ENCODE results near the gene DLGAP3.

DNA sequence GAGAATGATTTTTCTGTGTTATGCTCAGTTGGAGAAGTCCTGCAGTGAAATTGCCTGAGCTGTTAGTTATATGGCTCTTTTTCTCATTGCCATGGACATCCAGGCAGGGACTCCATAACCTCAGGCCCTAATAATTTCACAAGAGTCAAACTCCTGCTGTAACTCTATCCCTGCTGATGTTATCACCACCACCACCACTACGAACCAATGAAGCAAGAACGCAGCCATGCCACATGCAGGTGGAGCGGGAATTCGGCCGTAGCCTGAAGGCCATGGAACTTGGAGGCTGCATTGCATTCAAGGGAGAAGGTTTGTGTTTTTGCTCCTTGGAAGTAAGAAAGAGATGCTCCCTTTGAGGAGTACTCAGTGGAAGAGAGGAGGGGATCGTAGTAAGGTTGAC is 16.8 kb upstream of the DLGAP3 start:
- TF ChIP-seq ZNF431 (CRISPR knock-in tag; IDR thresholded peaks at IDR 0.05; ENCODE audit: borderline replicate concordance, low read depth) (no peak), TCF7L2 (IDR thresholded peaks at IDR 0.05; ENCODE audit: low read depth, low read length) (no peak), ZSCAN29 (CRISPR knock-in tag; conservative IDR thresholded peaks at IDR 0.05) (no peak), KDM5A (IDR thresholded peaks at IDR 0.05; ENCODE audit: borderline replicate concordance, low read length) (no peak), SMYD3 (CRISPR knock-in tag; IDR thresholded peaks at IDR 0.05) (no peak), RBM22 (optimal IDR thresholded peaks at IDR 0.05; ENCODE audit: low read length) (no peak), IKZF1 (IDR thresholded peaks at IDR 0.05) (no peak), ELF1 (CRISPR knock-in tag; IDR thresholded peaks at IDR 0.05) (no peak), GATAD2A (CRISPR knock-in tag; IDR thresholded peaks at IDR 0.05) (no peak), SMC3 (IDR thresholded peaks at IDR 0.05; ENCODE audit: low read length) (no peak), POLR2A (IDR thresholded peaks at IDR 0.05; ENCODE audit: insufficient read depth in 1 of 2, low read depth in 2 of 2, low read length in 2 of 2) (no peak)
- TF ChIP-seq, protein P1, sequence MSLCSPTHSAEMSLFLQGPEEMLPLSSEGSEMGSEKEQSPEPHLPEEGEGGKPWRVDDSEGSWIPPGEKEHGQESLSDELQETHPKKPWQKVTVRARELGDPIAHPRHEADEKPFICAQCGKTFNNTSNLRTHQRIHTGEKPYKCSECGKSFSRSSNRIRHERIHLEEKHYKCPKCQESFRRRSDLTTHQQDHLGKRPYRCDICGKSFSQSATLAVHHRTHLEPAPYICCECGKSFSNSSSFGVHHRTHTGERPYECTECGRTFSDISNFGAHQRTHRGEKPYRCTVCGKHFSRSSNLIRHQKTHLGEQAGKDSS (CRISPR knock-in tag; IDR thresholded peaks at IDR 0.05; ENCODE audit: borderline replicate concordance, low read depth) = no peak
- TF ChIP-seq, protein P2, sequence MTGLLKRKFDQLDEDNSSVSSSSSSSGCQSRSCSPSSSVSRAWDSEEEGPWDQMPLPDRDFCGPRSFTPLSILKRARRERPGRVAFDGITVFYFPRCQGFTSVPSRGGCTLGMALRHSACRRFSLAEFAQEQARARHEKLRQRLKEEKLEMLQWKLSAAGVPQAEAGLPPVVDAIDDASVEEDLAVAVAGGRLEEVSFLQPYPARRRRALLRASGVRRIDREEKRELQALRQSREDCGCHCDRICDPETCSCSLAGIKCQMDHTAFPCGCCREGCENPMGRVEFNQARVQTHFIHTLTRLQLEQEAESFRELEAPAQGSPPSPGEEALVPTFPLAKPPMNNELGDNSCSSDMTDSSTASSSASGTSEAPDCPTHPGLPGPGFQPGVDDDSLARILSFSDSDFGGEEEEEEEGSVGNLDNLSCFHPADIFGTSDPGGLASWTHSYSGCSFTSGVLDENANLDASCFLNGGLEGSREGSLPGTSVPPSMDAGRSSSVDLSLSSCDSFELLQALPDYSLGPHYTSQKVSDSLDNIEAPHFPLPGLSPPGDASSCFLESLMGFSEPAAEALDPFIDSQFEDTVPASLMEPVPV (CRISPR knock-in tag; IDR thresholded peaks at IDR 0.05) = no peak

Measured in HepG2 (cell line).